Activated CD4-positive, alpha-beta T cell treated with anti-CD3 and anti-CD28 coated beads for 48 hours (primary cell): ENCODE results near the gene THOC2.

Experiments used
- DNase-seq: peaks from one replicate; pipeline ENCODE4 v3.0.0-alpha.2; 2020

The THOC2 gene

GRCh38 chrX:123562342-123563146, 170.3 kb downstream of the THOC2 start:
- DNase-seq: no peak

- no peak for DNase-seq
Observed at GRCh38 chrX:123561439-123562215, 171.2 kb downstream of the THOC2 start.

- no peak for DNase-seq
Observed at GRCh38 chrX:123550829-123551228, 182.0 kb downstream of the THOC2 start.
